Cerebellar nuclear complex (tissue), 1 donor: ENCODE results near the gene KIRREL3.

Source experiments
- DNase-seq, 2 experiments: peaks; one replicate each; lab custom pipeline; 2025; lab: John Stamatoyannopoulos, UW

KIRREL3 gene

GRCh38 chr11:126663749-126664592 lies 336.6 kb downstream of the KIRREL3 start:
- DNase-seq, result no peak

GRCh38 chr11:126662035-126662790 lies 338.4 kb downstream of the KIRREL3 start:
- DNase-seq, result no peak

GRCh38 chr11:126660761-126661425 lies 339.7 kb downstream of the KIRREL3 start:
- DNase-seq, result no peak

- DNase-seq, result no peak
Observed at GRCh38 chr11:126660321-126660720, 340.2 kb downstream of the KIRREL3 start.

GRCh38 chr11:126658306-126659056 lies 342.1 kb downstream of the KIRREL3 start:
- no peak for DNase-seq

- DNase-seq, result no peak
Observed at GRCh38 chr11:126655807-126656128, 344.8 kb downstream of the KIRREL3 start.

- DNase-seq, result no peak
Observed at GRCh38 chr11:126654886-126655806, 345.4 kb downstream of the KIRREL3 start.

GRCh38 chr11:126653040-126653439 lies 347.5 kb downstream of the KIRREL3 start:
- no peak for DNase-seq

- no peak for DNase-seq
Observed at GRCh38 chr11:126647735-126648134, 352.8 kb downstream of the KIRREL3 start.

GRCh38 chr11:126646701-126647557 lies 353.6 kb downstream of the KIRREL3 start:
- DNase-seq, result no peak

GRCh38 chr11:126645186-126645585 lies 355.4 kb downstream of the KIRREL3 start:
- no peak for DNase-seq

GRCh38 chr11:126640186-126640585 lies 360.4 kb downstream of the KIRREL3 start:
- no peak for DNase-seq

- no peak for DNase-seq
Observed at GRCh38 chr11:126639692-126640091, 360.9 kb downstream of the KIRREL3 start.

- DNase-seq, result no peak
Observed at GRCh38 chr11:126638648-126639047, 361.9 kb downstream of the KIRREL3 start.

GRCh38 chr11:126637795-126638175 lies 362.8 kb downstream of the KIRREL3 start:
- DNase-seq, result no peak

- DNase-seq, result no peak
Observed at GRCh38 chr11:126636911-126637794, 363.4 kb downstream of the KIRREL3 start.

GRCh38 chr11:126635511-126635910 lies 365.1 kb downstream of the KIRREL3 start:
- DNase-seq, result no peak

- no peak for DNase-seq
Observed at GRCh38 chr11:126634963-126635362, 365.6 kb downstream of the KIRREL3 start.

- DNase-seq, result no peak
Observed at GRCh38 chr11:126633330-126633729, 367.2 kb downstream of the KIRREL3 start.
